Measurements from ENCODE around the gene MOB3B. TPM values are rescaled to one million over a fixed set of nuclear protein-coding genes. Genes with fewer than 3 reads are reported as not detected.

MOB3B gene
- polyA plus RNA-seq, 1 experiment = 0.04 TPM

- Histone ChIP-seq H3K4me3 (ENCODE audit: low read depth, low read length) (no peak overlapping the region), H3K27me3 (ENCODE audit: control insufficient read depth, insufficient read depth, low read length) (peaks cover 1% of the 10 kb centered on the region), H3K36me3 (ENCODE audit: control insufficient read depth, insufficient read depth, low read length) (no peaks in the 10 kb centered on the region)
- DNase-seq (ENCODE audit: low read depth) = peak; percentile 21
- POLR2A ChIA-PET = no interaction called here
- TF ChIP-seq CTCF (IDR thresholded peaks at IDR 0.05; ENCODE audit: insufficient read depth, low read depth, low read length) = peak; percentile 78
- CTCF ChIA-PET = interaction anchor here (0.6 to 3.9 kb wide), 18 partner anchors 9 to 740 kb away, joined by 3 to 60 read pairs (median 4); partner anchors contain the start of gene MOB3B
Measured at GRCh38 chr9:27333241-27334052, 196.2 kb downstream of the MOB3B start.

GRCh38 chr9:27331393-27331792, 198.2 kb downstream of the MOB3B start:
- H3K36me3 ChIP-seq (ENCODE audit: control insufficient read depth, insufficient read depth, low read length) = no peaks in the 10 kb centered on the region
- H3K27me3 ChIP-seq (ENCODE audit: control insufficient read depth, insufficient read depth, low read length) = no peaks in the 10 kb centered on the region; the same call in 1 of the 2 replicates
- CTCF ChIA-PET = interaction anchor here (0.7 to 3.9 kb wide), 5 partner anchors 10 to 216 kb away, joined by 3 to 60 read pairs (median 5); partner anchors contain the start of gene MOB3B
- POLR2A ChIA-PET = no interaction called here
- no peak overlapping the region for H3K4me3 ChIP-seq (ENCODE audit: low read depth, low read length)
- DNase-seq (ENCODE audit: low read depth) = no peak
- TF ChIP-seq CTCF (IDR thresholded peaks at IDR 0.05; ENCODE audit: insufficient read depth, low read depth, low read length) = no peak

GRCh38 chr9:27329291-27329690, 200.3 kb downstream of the MOB3B start:
- POLR2A ChIA-PET = no interaction called here
- no peak overlapping the region for H3K4me3 ChIP-seq (ENCODE audit: low read depth, low read length)
- no peak for TF ChIP-seq CTCF (IDR thresholded peaks at IDR 0.05; ENCODE audit: insufficient read depth, low read depth, low read length)
- no peaks in the 10 kb centered on the region for H3K27me3 ChIP-seq (ENCODE audit: control insufficient read depth, insufficient read depth, low read length)
- CTCF ChIA-PET = interaction anchor here (1.9 kb wide), 1 partner anchor 218 kb away, joined by 8 read pairs; no protein-coding TSS in a partner anchor
- no peaks in the 10 kb centered on the region for H3K36me3 ChIP-seq (ENCODE audit: control insufficient read depth, insufficient read depth, low read length)
- DNase-seq (ENCODE audit: low read depth) = no peak

GRCh38 chr9:27328483-27328882, 201.1 kb downstream of the MOB3B start:
- Histone ChIP-seq H3K36me3 (ENCODE audit: control insufficient read depth, insufficient read depth, low read length) (no peaks in the 10 kb centered on the region), H3K27me3 (ENCODE audit: control insufficient read depth, insufficient read depth, low read length) (no peaks in the 10 kb centered on the region), H3K4me3 (ENCODE audit: low read depth, low read length) (no peak overlapping the region)
- TF ChIP-seq CTCF (IDR thresholded peaks at IDR 0.05; ENCODE audit: insufficient read depth, low read depth, low read length) = no peak
- CTCF ChIA-PET = no interaction called here
- POLR2A ChIA-PET = no interaction called here
- DNase-seq (ENCODE audit: low read depth) = no peak

- DNase-seq (ENCODE audit: low read depth) = no peak
- TF ChIP-seq CTCF (IDR thresholded peaks at IDR 0.05; ENCODE audit: insufficient read depth, low read depth, low read length) = no peak
- H3K36me3 ChIP-seq (ENCODE audit: control insufficient read depth, insufficient read depth, low read length) = no peaks in the 10 kb centered on the region
- no peak overlapping the region for H3K4me3 ChIP-seq (ENCODE audit: low read depth, low read length)
- H3K27me3 ChIP-seq (ENCODE audit: control insufficient read depth, insufficient read depth, low read length) = no peaks in the 10 kb centered on the region; the same call in 1 of the 2 replicates
- CTCF ChIA-PET = no interaction called here
- POLR2A ChIA-PET = no interaction called here
Measured at GRCh38 chr9:27311184-27311583, 218.4 kb downstream of the MOB3B start.
